GM08714 (cell line): ENCODE measurements around the gene VIPR2.
"Not testable (repeated sequence)": the region's sequence is repeated elsewhere in the genome, so short reads cannot be mapped to it uniquely, and the experiment has no call there.

Source experiments
- H3K4me3 ChIP-seq: fragments of 200-500 bp; sonication (Bioruptor generic); 2 replicates; pipeline ENCODE4 v1.5.1; 2014; ENCODE audit warnings: mild to moderate bottlenecking, low read length, inconsistent platforms
- ZNF274 ChIP-seq: IDR thresholded peaks from 2 replicates; pipeline ENCODE4 v1.6.1; 2012; ENCODE audit warnings: mild to moderate bottlenecking, low read depth, low read length

The VIPR2 gene

DNA sequence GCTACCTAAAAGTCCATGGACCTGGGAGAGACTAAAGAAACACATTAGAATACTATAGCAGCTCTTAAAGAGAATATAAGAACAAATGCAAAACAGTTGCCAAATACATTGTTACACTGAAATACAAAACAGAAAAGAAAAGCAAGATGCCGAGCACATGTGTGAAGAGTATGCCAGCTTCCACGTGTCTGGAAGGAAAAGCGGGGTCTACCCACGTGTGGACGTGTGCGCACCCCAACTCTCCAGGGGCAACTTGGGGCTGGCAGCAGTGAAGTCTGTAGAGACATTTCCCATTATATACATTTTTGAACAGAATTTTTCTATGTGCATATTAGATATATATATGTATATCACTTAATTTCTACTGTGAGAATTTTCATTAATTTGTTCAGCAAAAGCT lies 6.2 kb downstream of the VIPR2 start:
- H3K4me3 ChIP-seq: no peak overlapping the region
- no peak for TF ChIP-seq ZNF274

- TF ChIP-seq ZNF274: no peak
- no peak overlapping the region for H3K4me3 ChIP-seq
Measured at GRCh38 chr7:159137906-159138305, 6.8 kb downstream of the VIPR2 start.

DNA sequence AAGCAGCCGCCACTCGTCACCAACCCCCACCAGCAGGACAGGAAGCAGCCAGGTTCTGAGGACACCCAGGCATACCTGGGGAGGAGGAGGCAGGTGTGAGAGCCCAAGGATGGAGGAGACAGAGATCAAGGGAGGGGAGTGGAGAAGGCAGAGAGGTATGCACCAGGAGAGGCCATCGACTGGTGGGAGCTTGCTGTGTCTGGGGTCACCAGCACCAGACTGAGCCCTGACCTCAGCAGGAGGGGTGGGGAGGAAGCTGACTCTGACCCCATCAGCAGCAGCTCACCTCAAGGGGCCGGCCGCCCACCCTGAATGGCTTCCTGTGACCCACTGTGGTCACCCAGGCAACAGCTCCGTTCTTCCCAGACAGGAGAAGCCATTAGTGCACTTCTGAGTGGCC lies 7.8 kb downstream of the VIPR2 start:
- H3K4me3 ChIP-seq: no peak overlapping the region
- no peak for TF ChIP-seq ZNF274

DNA sequence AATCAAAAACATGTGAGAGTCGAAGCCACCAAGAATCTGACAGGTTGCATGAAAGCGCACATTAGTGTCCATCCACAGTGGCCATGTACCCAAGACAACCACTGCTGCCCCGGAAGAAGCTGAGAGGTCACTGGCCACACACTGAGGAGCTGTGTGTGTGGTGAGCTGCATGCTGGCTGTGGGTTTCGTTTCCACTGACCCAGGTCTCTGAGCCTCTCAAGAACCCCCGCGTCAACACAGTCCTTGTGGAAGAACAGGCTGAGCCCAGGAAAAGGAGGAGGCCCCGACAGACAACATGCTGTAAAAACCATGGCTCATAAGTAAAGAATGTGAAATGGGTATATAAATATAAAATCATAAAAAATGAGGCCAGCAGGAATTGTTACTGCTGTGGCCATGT lies 8.2 kb downstream of the VIPR2 start:
- no peak for TF ChIP-seq ZNF274
- no peak overlapping the region for H3K4me3 ChIP-seq

GRCh38 chr7:159136013-159136412 lies 8.7 kb downstream of the VIPR2 start:
- TF ChIP-seq ZNF274: no peak
- no peak overlapping the region for H3K4me3 ChIP-seq

GRCh38 chr7:159132670-159133443 lies 11.8 kb downstream of the VIPR2 start:
- not testable (repeated sequence) for H3K4me3 ChIP-seq

DNA sequence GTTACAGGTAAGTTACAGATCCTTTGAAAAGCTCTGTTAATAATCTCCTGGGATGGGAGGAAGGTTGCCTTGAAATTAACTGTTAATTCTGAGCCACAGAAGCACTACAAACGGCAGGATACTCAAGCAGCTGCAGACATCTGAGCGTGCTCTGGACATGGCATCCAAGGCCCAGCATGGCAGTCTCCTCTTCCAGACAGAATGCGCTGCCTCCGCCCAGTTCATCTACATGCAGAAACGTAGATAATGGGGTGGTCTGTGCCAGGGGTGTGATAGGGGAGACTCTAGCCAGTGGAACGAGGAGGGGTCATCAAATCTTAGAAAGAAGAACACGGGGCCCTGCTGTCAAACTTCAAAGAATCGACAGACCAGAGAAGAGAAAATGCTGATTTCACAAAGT lies 13.8 kb downstream of the VIPR2 start:
- H3K4me3 ChIP-seq: no peak overlapping the region
- no peak for TF ChIP-seq ZNF274

GRCh38 chr7:159130199-159130775 lies 14.4 kb downstream of the VIPR2 start:
- TF ChIP-seq ZNF274: no peak
- H3K4me3 ChIP-seq: no peak overlapping the region

GRCh38 chr7:159128767-159129166 lies 15.9 kb downstream of the VIPR2 start:
- no peak overlapping the region for H3K4me3 ChIP-seq
- TF ChIP-seq ZNF274: no peak

DNA sequence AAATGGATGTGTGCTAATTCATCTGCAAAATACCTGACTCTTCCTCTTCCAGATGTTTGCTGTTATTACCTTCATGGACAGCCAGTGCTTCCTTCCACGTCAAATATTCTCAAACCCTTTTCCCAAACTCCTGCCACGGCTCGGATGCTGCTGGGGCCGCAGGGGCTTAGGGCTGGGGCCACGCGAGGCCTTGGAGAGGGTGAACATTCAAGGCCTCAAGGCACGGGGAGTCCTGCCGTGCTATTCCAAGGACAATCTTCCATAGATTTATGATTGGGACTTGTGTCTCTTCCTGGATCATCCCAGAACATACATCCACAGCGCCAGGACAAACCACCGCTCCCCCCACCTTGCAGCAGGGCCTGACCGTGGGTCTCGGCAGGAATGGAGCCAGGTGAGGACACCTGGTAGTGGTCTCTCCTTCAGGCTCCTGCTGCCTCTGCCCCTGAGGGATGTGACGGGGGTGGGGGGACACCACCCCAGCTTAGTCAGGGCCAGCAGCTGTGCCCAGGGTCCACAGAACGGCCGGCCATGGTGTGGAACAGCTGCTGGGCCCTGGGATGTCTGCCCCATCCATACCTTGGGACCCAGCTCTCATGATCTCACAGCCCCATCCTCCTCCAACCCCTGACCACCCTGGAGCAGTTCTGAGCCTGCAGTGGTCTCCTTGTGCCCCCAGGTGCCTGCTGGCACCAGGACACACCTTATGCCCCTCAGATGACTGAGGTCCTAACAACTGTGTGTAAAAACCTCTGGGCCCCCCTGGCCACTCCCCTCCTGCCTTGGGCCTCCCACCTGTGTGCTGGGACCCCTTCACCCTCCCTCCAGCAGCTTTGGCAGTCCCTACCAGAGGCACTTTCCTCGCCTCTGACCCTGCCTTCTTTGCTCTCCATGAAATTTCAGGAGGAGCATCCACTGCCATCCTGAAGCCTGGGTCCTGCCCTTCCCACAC lies 16.7 kb downstream of the VIPR2 start:
- TF ChIP-seq ZNF274: no peak
- H3K4me3 ChIP-seq: no peak overlapping the region

DNA sequence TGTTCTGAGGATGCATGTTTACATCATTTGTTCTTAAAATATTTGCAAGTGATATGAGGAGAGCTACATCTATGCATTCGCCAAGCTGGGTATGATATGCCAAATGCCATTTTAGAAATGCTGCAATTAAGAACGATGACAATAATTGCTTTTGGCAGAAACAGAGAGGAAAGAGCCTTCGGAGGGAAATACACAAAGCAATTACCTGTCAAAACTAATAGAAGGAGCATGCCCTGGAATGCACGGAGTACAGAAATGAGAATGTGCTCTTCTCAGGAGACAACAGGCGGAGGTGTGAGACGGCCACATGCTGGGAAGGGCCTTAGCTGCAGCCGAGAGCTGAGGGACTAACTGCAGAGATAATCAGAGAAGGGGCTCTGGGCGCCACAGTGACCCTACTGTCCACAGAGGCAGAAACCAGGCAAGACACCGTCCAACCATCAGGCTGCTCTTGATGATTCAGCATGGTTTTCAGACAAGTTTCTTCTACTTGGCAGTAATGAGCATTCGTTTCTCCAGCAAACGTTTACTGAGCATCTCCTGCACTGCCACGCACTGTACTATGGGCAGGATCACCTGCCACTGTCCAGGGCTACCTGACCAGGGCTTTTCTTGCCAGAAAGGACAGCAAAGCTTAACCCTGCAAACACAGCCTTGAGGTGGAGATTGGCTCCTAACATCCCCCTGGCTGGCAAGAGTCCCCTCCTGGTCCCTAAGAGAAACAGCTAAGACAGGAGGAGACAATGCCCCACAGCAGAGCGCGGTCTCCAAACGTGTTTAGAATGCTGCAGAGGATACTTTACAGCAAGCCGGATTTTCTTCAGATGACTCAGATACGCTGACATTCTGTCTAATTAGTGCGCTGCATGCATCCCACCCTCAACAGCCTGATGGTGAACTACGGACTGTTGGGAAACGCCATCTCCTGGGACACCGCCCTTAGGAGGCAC lies 18.1 kb downstream of the VIPR2 start:
- no peak overlapping the region for H3K4me3 ChIP-seq
- TF ChIP-seq ZNF274: no peak

DNA sequence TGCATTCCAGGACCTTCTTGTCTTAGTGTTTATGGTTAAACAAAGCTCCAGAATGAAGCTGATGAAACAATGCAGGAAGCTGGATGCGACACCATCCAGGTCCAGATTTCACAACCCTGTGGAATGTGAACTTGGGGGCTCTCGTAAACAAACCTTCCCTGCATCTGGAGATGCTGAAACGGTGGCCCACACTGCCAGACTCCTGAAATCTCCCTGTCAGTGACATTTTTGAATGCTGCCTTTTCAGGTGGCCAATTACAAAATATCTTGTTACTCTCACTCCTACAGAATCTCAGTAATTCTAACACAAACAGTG lies 18.8 kb downstream of the VIPR2 start:
- TF ChIP-seq ZNF274: no peak
- H3K4me3 ChIP-seq: no peak overlapping the region

DNA sequence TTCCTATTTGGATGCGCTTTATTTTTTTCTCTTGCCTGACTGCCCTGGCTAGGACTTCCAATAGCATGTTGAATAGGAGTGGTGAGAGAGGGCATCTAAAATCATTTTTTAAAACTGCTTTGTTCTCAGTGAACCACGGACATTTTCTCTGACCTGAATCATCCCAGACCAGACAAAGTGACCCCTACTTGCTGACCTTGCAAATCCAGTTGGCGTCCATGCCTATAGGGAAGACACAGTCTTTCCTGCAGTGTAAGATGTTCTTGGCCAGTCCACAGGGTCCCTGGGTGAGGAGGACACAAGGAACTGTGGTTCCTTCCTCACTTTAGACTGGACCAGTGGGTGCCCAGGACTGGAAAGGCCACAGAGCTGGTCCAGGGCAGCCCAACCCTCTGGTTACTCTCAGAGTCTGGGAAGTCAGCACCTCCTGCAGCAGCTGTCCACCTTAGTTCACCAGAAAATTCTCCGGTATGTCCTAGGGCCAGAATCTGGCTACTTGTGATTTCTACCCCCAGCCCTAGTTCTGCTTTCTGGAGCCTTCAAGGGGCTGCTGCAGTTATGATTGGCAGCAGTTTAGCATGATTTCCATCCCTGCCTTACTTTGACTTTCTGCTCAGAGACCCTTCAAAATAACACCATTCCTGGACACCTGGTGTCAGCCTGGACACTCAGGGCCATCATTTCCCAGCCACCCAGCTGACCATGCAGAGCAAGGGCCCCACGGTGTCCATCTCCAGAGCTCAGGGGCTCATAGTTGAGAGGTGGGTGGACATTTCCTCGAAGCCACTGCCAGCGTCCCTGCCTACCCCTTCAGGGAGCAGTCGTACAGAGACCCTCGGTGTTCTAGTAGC lies 19.3 kb downstream of the VIPR2 start:
- H3K4me3 ChIP-seq: no peak overlapping the region
- no peak for TF ChIP-seq ZNF274

DNA sequence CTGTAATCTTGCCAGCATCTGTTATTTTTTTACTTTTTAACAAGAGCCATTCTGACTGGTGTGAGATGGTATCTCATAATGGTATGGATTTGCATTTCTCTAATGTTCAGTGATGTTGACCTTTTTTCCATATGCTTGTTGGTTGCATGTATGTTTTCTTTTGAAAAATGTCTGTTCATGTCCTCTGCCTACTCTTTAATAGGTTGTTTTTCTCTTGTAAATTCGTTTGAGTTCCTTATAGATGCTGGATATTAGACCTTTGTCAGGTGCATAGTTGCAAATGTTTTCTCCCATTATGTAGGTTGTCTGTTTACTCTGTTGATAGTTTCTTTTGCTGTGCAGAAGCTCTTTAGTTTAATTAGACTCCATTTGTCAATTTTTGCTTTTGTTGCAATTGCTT lies 20.9 kb downstream of the VIPR2 start:
- not testable (repeated sequence) for H3K4me3 ChIP-seq

DNA sequence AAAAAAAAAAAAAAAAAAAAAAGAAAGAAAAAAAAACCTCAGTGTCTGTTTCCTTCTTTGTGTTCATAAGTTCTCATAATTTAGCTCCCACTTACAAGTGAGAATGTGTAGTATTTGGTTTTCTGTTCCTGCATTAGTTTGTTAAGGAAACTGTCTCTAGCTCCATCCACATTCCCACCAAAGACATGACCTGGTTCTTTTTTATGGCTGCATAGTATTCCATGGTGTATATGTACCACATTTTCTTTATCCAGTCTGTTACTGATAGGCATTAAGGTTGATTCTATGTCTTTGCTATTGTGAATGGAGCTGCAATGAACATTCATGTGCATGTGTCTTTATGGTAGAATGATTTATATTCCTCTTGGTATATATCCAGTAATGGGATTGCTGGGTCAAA lies 21.4 kb downstream of the VIPR2 start:
- H3K4me3 ChIP-seq: not testable (repeated sequence)
